Uterus (tissue), 4 donors: ENCODE measurements around the gene SPNS2. TPM values are rescaled to one million over a fixed set of nuclear protein-coding genes. Genes with fewer than 3 reads are reported as not detected.

Experiments used
- DNase-seq, 2 donors: peaks; one replicate each; pipeline ENCODE4 v3.0.0-alpha.2; 2019 to 2020
- H3K27ac ChIP-seq, 2 donors: fragments of 200-600 bp; sonication (generic); 1 replicate in 1 of 2; 2 replicates in 1 of 2; pipeline ENCODE4 v1.5.1; 2016 to 2018
- H3K27me3 ChIP-seq, 2 donors: fragments of 200-600 bp; sonication (generic); one replicate each; pipeline ENCODE4 v1.5.1; 2018 to 2019; ENCODE audit warnings: control low read depth in 1 of 2
- H3K36me3 ChIP-seq, 2 donors: fragments of 200-600 bp; sonication (generic); one replicate each; pipeline ENCODE4 v1.5.1; 2019; ENCODE audit warnings: control low read depth in 1 of 2
- H3K4me1 ChIP-seq, 2 donors: fragments of 200-600 bp; sonication (generic); one replicate each; pipeline ENCODE4 v1.5.1; 2018 to 2019; ENCODE audit warnings: control low read depth in 1 of 2
- H3K4me3 ChIP-seq, 2 donors: fragments of 200-600 bp; sonication (generic); 1 replicate in 1 of 2; 2 replicates in 1 of 2; pipeline ENCODE4 v1.5.1; 2018 to 2019; ENCODE audit warnings: mild to moderate bottlenecking in 1 of 2
- H3K9me3 ChIP-seq, 2 donors: fragments of 200-600 bp; sonication (generic); one replicate each; pipeline ENCODE4 v1.5.1; 2019; ENCODE audit warnings: control low read depth in 1 of 2
- CTCF ChIP-seq, 4 experiments: fragments of 200-600 bp in 2 of 4; fragments of 450-650 bp in 2 of 4; sonication (generic) in 2 of 4; IDR thresholded peaks; one replicate each; pipeline ENCODE4 v1.5.1; 2016 to 2019; ENCODE audit warnings: antibody characterized with exemption in 4 of 4, mild to moderate bottlenecking in 2 of 4, moderate library complexity in 1 of 4
- POLR2A ChIP-seq, 2 donors: fragments of 450-650 bp; IDR thresholded peaks; one replicate each; pipeline ENCODE4 v1.6.1; 2016; ENCODE audit warnings: antibody characterized with exemption in 2 of 2, mild to moderate bottlenecking in 1 of 2, moderate library complexity in 1 of 2
- intact Hi-C: fragments of 100-400 bp; cut with DNase I; formaldehyde crosslinking; loops from one replicate; pipeline ENCODE4 v1.15.1; 2023; ENCODE audit warnings: low total_unique reads
- total RNA-seq, 4 donors: library from RNA; depleted of rRNA in 3 of 4; stranded (reverse); fragments of >200 nt in 3 of 4; gene quantifications; one replicate each; pipeline versions ENCODE4 v1.1.0 to v1.2.4, GENCODE V29; 2014 to 2023
- donor health status: DM: yes; HTN: yes; CAD: no.

The SPNS2 gene
- total RNA-seq, 4 donors from 2014 or later = 3.8 to 40.5 (median 13.6) TPM

DNA sequence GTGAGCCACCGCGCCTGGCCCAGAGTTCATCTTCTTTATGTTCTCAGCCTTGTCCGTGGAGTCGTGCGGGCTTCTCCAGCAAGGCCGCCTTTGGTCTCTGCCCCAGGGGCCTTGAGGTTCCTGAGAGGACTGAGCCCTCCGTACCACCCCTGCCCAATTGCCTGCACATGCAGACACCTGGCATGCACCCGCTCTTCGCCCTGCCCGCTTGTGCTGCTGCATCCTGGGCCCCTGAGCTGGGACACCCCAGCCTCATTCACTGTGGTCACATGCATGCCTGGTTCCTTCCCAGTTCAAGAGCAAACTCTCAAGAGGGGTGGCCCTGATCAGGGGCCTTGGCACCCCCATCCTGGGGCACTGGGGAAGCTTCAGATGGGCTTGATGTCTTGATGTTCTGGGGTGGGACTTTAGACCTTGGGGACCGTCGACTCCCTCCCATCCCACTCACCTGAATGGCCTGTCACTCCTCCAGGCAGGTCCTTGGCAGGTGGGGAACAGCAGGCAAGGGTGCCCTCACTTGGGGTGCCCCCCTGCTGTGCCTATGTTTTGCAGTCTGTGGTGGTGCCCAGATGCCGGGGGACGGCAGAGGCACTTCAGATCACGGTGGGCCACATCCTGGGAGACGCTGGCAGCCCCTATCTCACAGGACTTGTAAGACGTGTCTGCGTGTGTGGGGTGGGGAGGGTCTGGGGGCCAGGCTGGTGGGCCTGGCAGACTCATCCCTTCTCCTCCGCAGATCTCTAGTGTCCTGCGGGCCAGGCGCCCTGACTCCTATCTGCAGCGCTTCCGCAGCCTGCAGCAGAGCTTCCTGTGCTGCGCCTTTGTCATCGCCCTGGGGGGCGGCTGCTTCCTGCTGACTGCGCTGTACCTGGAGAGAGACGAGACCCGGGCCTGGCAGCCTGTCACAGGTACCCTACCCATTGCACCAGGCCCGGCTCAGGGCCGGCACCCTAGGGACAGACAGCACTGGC, 12.7 kb upstream of the SPNS2 start:
- Histone ChIP-seq H3K4me1 (no peaks in the 10 kb centered on the region), H3K4me3 (no peak overlapping the region), H3K27me3 (no peaks in the 10 kb centered on the region), H3K36me3 (no peaks in the 10 kb centered on the region), H3K27ac (no peak overlapping the region), H3K9me3 (no peaks in the 10 kb centered on the region)
- no peak for DNase-seq
- intact Hi-C loops = no loop called here
- TF ChIP-seq POLR2A (IDR thresholded peaks at IDR 0.05) (no peak), CTCF (IDR thresholded peaks at IDR 0.05) (no peak)

DNA sequence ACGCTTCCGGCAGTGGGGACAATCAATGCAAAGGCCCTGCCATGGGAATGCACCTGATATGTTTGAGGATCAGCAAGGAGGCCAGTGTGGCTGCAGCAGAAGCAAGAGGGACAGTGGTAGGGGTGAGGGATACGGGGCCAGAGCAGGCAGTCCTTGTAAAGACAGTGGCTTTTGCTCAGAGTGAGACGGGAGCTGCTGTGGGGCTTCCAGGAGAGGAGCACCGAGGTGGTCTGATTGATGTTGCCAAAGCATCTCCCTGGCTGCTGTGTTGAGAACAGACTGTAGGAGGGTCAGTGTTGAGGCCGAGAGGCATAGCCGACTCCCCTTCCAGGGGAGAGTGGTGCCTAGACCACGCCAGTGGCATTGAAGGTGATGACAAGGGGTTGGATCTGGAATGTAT, 11.4 kb upstream of the SPNS2 start:
- H3K4me1 ChIP-seq = no peaks in the 10 kb centered on the region
- DNase-seq = no peak
- no peaks in the 10 kb centered on the region for H3K36me3 ChIP-seq
- no peak for TF ChIP-seq CTCF (IDR thresholded peaks at IDR 0.05)
- no peak for TF ChIP-seq POLR2A (IDR thresholded peaks at IDR 0.05)
- intact Hi-C loops = no loop called here
- no peaks in the 10 kb centered on the region for H3K27me3 ChIP-seq
- no peak overlapping the region for H3K4me3 ChIP-seq
- H3K27ac ChIP-seq = no peak overlapping the region
- no peaks in the 10 kb centered on the region for H3K9me3 ChIP-seq

DNA sequence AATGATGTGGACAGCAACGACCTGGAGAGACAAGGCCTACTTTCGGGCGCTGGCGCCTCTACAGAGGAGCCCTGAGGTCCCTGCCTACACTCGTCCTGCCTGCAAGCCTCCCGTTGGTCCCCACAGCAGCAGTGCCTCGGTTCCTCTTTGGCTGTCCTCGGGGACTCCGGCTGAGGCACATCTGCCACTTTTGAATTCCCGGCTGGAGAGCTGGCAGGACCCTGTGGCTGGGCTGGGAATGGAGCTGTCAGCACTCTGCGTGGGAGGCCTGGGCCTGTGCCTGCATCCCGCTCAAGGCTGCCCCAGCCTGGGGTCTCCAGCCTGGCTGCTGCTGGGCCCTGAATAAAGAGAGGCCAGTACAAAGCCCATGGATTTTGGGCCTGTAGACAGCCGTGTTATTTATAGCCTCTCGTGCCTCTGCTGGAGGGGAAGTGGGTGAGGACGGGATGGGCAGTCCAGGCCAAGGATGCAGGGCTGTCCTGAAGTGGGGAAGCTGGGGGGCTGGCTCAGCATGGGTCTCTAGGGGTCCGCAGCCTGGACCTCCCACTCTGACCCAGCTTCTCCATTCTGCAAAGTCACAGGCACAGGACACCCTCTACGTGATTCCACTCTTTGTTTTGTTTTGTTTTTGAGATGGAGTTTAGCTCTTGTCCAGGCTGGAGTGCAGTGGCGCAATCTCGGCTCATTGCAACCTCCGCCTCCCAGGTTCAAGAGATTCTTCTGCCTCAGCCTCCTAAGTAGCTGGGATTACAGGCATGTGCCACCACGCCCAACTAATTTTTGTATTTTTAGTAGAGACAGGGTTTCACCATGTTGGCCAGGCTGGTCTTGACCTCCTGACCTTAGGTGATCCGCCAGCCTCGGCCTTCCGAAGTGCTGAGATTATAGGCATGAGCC, 10.6 kb upstream of the SPNS2 start:
- TF ChIP-seq POLR2A (IDR thresholded peaks at IDR 0.05) = no peak
- no peak for TF ChIP-seq CTCF (IDR thresholded peaks at IDR 0.05)
- no peaks in the 10 kb centered on the region for H3K36me3 ChIP-seq
- intact Hi-C loops = no loop called here
- H3K4me1 ChIP-seq = no peaks in the 10 kb centered on the region
- H3K4me3 ChIP-seq = no peak overlapping the region
- no peak overlapping the region for H3K27ac ChIP-seq
- no peaks in the 10 kb centered on the region for H3K9me3 ChIP-seq
- H3K27me3 ChIP-seq = no peaks in the 10 kb centered on the region
- no peak for DNase-seq

GRCh38 chr17:4488989-4489595, 9.6 kb upstream of the SPNS2 start:
- H3K36me3 ChIP-seq = no peaks in the 10 kb centered on the region
- no peak overlapping the region for H3K4me3 ChIP-seq
- intact Hi-C loops = no loop called here
- H3K9me3 ChIP-seq = no peaks in the 10 kb centered on the region
- no peak for DNase-seq
- no peaks in the 10 kb centered on the region for H3K4me1 ChIP-seq
- no peak for TF ChIP-seq POLR2A (IDR thresholded peaks at IDR 0.05)
- TF ChIP-seq CTCF (IDR thresholded peaks at IDR 0.05) = no peak
- no peak overlapping the region for H3K27ac ChIP-seq
- H3K27me3 ChIP-seq = no peaks in the 10 kb centered on the region
